ENCODE results near the gene PHLDA3. TPM values are rescaled to one million over a fixed set of nuclear protein-coding genes. Genes with fewer than 3 reads are reported as not detected.

The PHLDA3 gene
- total and polyA plus RNA-seq, 8 donors = 4.0 to 66.5 (median 25.7) TPM

DNA sequence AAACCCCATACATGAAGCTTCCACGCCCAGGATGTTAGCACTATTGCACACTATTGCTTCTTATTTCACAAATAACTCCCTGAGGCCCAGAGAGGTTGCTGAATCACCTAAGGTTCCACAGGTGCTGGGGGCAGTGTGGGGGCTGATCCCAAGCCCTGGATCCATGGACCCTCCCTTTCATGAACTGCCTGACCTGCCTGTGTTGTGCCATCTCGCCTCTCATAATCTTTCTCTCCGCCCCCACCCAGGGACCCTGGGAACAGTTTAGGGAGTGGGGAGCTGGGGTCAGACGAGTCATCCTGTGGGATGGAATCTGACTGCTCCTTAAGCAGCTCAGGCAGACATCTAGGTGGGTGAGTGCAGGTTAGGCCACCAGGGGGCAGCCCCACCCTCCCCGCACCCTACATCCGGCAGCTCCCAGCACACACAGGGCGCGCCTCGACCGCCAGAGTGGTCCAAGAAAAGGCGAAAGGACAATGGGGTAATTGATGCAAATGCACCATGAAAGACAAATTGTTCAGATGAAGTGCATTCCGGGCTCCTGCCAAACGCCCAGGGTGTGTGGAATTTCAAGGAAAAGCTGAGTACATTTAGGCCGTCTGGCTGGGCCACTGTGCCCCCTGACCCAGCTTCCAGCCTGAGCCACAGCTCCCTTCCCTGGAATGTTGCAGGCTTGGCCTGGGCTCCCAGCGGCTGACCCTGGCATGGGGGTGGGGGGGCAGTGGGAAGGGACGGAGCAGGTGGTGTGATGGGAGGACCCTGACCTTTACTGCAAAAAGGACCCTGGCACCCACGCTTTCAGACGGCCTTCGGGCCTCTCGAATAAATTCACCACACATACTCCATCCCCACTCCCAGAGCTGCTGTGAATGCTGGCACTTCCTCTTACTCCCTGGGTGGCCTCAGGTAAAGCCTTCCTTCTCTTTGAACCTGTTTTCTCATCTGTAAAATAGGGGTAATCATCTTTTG is 20.8 kb downstream of the PHLDA3 start:
- peaks cover 0 to 7% (median 0%) of the 10 kb centered on the region in 3 donors for H3K27me3 ChIP-seq
- 27 to 33% (median 31%) methylated on average over 20 of the region's 20 CpGs for WGBS, 5 donors
- TF ChIP-seq POLR2AphosphoS5 (IDR thresholded peaks at IDR 0.05) = peak in 2 of 3 donors; percentile 22 to 24
- TF ChIP-seq, protein P1, sequence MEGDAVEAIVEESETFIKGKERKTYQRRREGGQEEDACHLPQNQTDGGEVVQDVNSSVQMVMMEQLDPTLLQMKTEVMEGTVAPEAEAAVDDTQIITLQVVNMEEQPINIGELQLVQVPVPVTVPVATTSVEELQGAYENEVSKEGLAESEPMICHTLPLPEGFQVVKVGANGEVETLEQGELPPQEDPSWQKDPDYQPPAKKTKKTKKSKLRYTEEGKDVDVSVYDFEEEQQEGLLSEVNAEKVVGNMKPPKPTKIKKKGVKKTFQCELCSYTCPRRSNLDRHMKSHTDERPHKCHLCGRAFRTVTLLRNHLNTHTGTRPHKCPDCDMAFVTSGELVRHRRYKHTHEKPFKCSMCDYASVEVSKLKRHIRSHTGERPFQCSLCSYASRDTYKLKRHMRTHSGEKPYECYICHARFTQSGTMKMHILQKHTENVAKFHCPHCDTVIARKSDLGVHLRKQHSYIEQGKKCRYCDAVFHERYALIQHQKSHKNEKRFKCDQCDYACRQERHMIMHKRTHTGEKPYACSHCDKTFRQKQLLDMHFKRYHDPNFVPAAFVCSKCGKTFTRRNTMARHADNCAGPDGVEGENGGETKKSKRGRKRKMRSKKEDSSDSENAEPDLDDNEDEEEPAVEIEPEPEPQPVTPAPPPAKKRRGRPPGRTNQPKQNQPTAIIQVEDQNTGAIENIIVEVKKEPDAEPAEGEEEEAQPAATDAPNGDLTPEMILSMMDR (IDR thresholded peaks at IDR 0.05) = peak in 5 of 7 experiments; percentile 76 to 84 (median 79)
- TF ChIP-seq EP300 (IDR thresholded peaks at IDR 0.05) = no peak
- TF ChIP-seq POLR2A (IDR thresholded peaks at IDR 0.05) = no peak
- no peak overlapping the region for H3K4me3 ChIP-seq
- peak; percentile 81 to 92 for DNase-seq
- intact Hi-C loops (cut with DNase I; ENCODE audit: low total_unique reads) = no loop called here
- H3K36me3 ChIP-seq = no peaks in the 10 kb centered on the region
- H3K4me1 ChIP-seq = peaks cover 6 to 27% (median 21%) of the 10 kb centered on the region in 4 donors
- peak overlapping the region in 4 of 5 donors; percentile 0 to 47 (median 18) for H3K27ac ChIP-seq
- no peaks in the 10 kb centered on the region for H3K9me3 ChIP-seq

DNA sequence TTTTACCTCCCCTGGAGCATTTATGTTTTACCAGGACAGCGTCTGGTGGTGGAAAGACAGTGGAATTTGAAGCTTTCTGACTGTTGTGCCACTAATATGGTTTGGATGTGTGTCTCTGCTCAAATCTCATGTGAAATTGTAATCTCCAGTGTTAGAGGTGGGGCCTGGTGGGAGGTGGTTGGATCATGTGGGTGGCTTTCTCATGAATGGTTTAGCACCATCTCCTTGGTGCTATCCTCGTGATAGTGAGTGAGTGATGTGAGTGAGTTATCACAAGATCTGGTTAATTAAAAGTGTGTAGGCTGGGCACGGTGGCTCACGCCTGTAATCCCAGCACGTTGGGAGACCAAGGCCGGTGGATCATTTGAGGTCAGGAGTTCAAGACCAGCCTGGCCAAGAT is 23.7 kb downstream of the PHLDA3 start:
- H3K36me3 ChIP-seq = no peaks in the 10 kb centered on the region
- DNase-seq = no peak
- H3K9me3 ChIP-seq = no peaks in the 10 kb centered on the region
- H3K4me1 ChIP-seq = peaks cover 0 to 14% (median 11%) of the 10 kb centered on the region in 4 donors
- intact Hi-C loops (cut with DNase I; ENCODE audit: low total_unique reads) = no loop called here
- H3K27ac ChIP-seq = no peak overlapping the region
- no peak for TF ChIP-seq POLR2AphosphoS5 (IDR thresholded peaks at IDR 0.05)
- no peak for TF ChIP-seq EP300 (IDR thresholded peaks at IDR 0.05)
- TF ChIP-seq, protein P1 (IDR thresholded peaks at IDR 0.05) = no peak
- no peak for TF ChIP-seq POLR2A (IDR thresholded peaks at IDR 0.05)
- no peak overlapping the region for H3K4me3 ChIP-seq
- 88 to 92% (median 90%) methylated on average over 6 of the region's 6 CpGs for WGBS, 5 donors
- H3K27me3 ChIP-seq = no peaks in the 10 kb centered on the region

DNA sequence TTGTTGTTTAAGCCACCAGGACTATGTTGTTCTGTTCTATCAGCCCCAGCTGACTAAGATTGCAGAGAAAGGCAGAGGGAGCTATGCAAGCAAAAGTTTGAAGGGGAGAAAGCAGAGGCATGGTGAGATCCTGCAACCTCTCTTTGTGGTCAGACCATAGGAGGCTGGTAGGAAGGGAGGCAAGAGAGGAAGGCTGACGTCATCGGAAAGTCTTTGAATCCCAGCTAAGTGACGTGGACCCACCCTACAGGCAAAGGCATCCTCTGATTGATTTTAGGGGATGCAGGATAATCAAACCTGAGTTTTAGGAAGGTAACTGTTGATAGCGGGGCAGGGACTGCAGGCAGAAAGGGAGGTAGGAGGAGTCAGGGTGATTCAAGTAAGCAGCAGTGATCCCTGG is 24.2 kb downstream of the PHLDA3 start:
- H3K36me3 ChIP-seq = no peaks in the 10 kb centered on the region
- no peaks in the 10 kb centered on the region for H3K27me3 ChIP-seq
- no peak overlapping the region for H3K27ac ChIP-seq
- peaks cover 0 to 9% (median 8%) of the 10 kb centered on the region in 4 donors for H3K4me1 ChIP-seq
- TF ChIP-seq, protein P1 (IDR thresholded peaks at IDR 0.05) = no peak
- TF ChIP-seq EP300 (IDR thresholded peaks at IDR 0.05) (no peak), POLR2A (IDR thresholded peaks at IDR 0.05) (no peak), POLR2AphosphoS5 (IDR thresholded peaks at IDR 0.05) (no peak)
- 73 to 80% (median 75%) methylated on average over 4 of the region's 4 CpGs for WGBS, 5 donors
- no peak for DNase-seq
- H3K9me3 ChIP-seq = no peaks in the 10 kb centered on the region
- intact Hi-C loops (cut with DNase I; ENCODE audit: low total_unique reads) = no loop called here
- no peak overlapping the region for H3K4me3 ChIP-seq

DNA sequence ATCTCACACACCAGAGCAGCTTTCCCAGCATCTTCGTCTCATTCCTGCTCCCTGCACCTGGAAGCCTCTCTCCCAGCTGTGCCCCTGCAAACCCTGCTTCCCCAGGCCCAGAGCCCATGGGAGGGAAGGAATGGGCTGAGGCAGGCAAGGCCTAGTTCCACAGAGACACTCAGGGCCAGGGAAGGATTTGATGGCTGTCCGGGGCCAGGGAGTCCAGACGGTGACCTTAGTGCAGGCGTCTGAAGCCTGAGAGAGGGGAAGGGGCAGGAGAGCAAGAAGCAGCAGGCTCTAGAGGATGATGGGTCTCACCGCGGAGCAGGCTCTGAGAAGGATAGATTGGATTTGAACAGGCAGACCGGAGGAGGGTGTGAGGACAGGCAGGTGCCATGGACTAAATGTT is 25.2 kb downstream of the PHLDA3 start:
- H3K36me3 ChIP-seq = no peaks in the 10 kb centered on the region
- no peak for DNase-seq
- no peaks in the 10 kb centered on the region for H3K9me3 ChIP-seq
- intact Hi-C loops (cut with DNase I; ENCODE audit: low total_unique reads) = no loop called here
- WGBS, 5 donors = 85 to 96% (median 92%) methylated on average over 7 of the region's 7 CpGs
- no peak for TF ChIP-seq EP300 (IDR thresholded peaks at IDR 0.05)
- TF ChIP-seq POLR2AphosphoS5 (IDR thresholded peaks at IDR 0.05) = no peak
- no peak for TF ChIP-seq POLR2A (IDR thresholded peaks at IDR 0.05)
- TF ChIP-seq, protein P1 (IDR thresholded peaks at IDR 0.05) = no peak
- H3K27me3 ChIP-seq = no peaks in the 10 kb centered on the region
- H3K4me3 ChIP-seq = no peak overlapping the region
- H3K4me1 ChIP-seq = peaks cover 0 to 9% (median 8%) of the 10 kb centered on the region in 4 donors
- H3K27ac ChIP-seq = no peak overlapping the region
